COLO668 (cell line): ENCODE measurements around the gene COL4A2.

ENCODE experiments used
- DNase-seq: peaks from one replicate; lab custom pipeline; 2025; ENCODE audit not compliant: unreplicated experiment; lab: John Stamatoyannopoulos, UW

COL4A2 gene

GRCh38 chr13:110468986-110469495, 162.0 kb downstream of the COL4A2 start:
- DNase-seq, result no peak

- DNase-seq, result no peak
Measured at GRCh38 chr13:110469597-110469996, 162.5 kb downstream of the COL4A2 start.

GRCh38 chr13:110470272-110471009, 163.4 kb downstream of the COL4A2 start:
- no peak for DNase-seq

- no peak for DNase-seq
Measured at GRCh38 chr13:110471156-110471832, 164.2 kb downstream of the COL4A2 start.

- peak; percentile 66 for DNase-seq
Measured at GRCh38 chr13:110471833-110472162, 164.7 kb downstream of the COL4A2 start.

GRCh38 chr13:110472904-110473563, 165.9 kb downstream of the COL4A2 start:
- DNase-seq, result peak; percentile 36

GRCh38 chr13:110474713-110475112, 167.6 kb downstream of the COL4A2 start:
- DNase-seq, result no peak

- DNase-seq, result no peak
Measured at GRCh38 chr13:110475117-110475516, 168.0 kb downstream of the COL4A2 start.

GRCh38 chr13:110475550-110476219, 168.6 kb downstream of the COL4A2 start:
- no peak for DNase-seq

- no peak for DNase-seq
Measured at GRCh38 chr13:110476220-110476617, 169.1 kb downstream of the COL4A2 start.

- DNase-seq, result no peak
Measured at GRCh38 chr13:110477706-110478245, 170.7 kb downstream of the COL4A2 start.

GRCh38 chr13:110478405-110479214, 171.5 kb downstream of the COL4A2 start:
- no peak for DNase-seq

GRCh38 chr13:110479215-110479545, 172.1 kb downstream of the COL4A2 start:
- DNase-seq, result no peak

GRCh38 chr13:110479648-110480047, 172.6 kb downstream of the COL4A2 start:
- no peak for DNase-seq

GRCh38 chr13:110480161-110480560, 173.1 kb downstream of the COL4A2 start:
- DNase-seq, result no peak

- no peak for DNase-seq
Measured at GRCh38 chr13:110483386-110483968, 176.4 kb downstream of the COL4A2 start.

GRCh38 chr13:110484290-110485048, 177.4 kb downstream of the COL4A2 start:
- DNase-seq, result no peak

GRCh38 chr13:110485604-110486003, 178.5 kb downstream of the COL4A2 start:
- no peak for DNase-seq

- no peak for DNase-seq
Measured at GRCh38 chr13:110486061-110486715, 179.1 kb downstream of the COL4A2 start.
